ENCODE results near the gene C11orf86. TPM values are rescaled to one million over a fixed set of nuclear protein-coding genes. Genes with fewer than 3 reads are reported as not detected.

C11orf86 gene, protein sequence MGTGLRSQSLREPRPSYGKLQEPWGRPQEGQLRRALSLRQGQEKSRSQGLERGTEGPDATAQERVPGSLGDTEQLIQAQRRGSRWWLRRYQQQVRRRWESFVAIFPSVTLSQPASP
- not detected for total RNA-seq (ENCODE audit: unreplicated experiment)
- long read RNA-seq, result 0 reads

DNA sequence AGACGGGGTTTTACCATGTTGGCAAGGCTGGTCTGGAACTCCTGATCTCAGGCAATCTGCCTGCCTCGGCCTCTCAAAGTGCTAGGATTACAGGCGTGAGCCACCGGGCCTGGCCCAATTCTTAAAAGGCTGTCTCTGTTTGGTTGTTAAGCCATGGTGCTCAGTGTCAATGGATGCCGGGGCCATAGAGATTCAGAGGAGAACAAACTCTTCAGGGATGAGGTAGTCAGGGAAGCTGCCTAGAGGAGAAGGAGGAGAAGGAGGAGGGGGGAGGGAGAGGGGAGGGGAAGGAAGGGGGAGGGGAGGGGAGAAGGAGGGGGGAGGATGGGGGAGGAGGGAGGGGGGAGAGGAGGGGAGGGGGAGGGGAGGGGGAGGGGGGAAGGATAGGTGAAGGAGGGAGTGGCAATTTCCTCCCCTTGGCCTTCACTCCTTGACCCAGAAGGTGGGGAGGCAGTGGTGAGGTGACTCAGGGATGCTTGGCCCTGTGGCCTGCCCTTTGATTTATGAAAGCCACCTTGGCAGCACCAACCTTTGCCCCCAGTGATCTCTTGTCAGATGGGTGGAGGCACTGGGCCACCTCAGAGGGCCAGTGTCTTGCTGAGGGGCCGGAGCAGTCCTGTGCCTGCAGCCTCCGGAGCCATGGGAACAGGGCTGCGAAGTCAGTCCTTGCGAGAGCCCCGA lies at the start of gene C11orf86:
C11orf86 (plus strand) TSS at position 581 of the 681 bp plus-strand sequence; CDS start at position 640, 59 bp downstream.
- Mint-ChIP-seq H3K27ac (ENCODE audit: unreplicated experiment) (no peak within 1 kb of the TSS), H3K4me3 (ENCODE audit: unreplicated experiment) (no peak within 1 kb of the TSS), H3K27me3 (ENCODE audit: unreplicated experiment) (peaks cover 4% of the 10 kb centered on the region), H3K9me3 (ENCODE audit: unreplicated experiment) (peaks cover 2% of the 10 kb centered on the region), H3K36me3 (ENCODE audit: unreplicated experiment) (peaks cover 5% of the 10 kb centered on the region), H3K4me1 (ENCODE audit: low read depth, unreplicated experiment) (peaks cover 6% of the 10 kb centered on the region)
- TF ChIP-seq, protein P1, sequence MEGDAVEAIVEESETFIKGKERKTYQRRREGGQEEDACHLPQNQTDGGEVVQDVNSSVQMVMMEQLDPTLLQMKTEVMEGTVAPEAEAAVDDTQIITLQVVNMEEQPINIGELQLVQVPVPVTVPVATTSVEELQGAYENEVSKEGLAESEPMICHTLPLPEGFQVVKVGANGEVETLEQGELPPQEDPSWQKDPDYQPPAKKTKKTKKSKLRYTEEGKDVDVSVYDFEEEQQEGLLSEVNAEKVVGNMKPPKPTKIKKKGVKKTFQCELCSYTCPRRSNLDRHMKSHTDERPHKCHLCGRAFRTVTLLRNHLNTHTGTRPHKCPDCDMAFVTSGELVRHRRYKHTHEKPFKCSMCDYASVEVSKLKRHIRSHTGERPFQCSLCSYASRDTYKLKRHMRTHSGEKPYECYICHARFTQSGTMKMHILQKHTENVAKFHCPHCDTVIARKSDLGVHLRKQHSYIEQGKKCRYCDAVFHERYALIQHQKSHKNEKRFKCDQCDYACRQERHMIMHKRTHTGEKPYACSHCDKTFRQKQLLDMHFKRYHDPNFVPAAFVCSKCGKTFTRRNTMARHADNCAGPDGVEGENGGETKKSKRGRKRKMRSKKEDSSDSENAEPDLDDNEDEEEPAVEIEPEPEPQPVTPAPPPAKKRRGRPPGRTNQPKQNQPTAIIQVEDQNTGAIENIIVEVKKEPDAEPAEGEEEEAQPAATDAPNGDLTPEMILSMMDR (IDR thresholded peaks at IDR 0.05; ENCODE audit: partially characterized antibody, unreplicated experiment), result no peak
- DNase-seq, result no peak

DNA sequence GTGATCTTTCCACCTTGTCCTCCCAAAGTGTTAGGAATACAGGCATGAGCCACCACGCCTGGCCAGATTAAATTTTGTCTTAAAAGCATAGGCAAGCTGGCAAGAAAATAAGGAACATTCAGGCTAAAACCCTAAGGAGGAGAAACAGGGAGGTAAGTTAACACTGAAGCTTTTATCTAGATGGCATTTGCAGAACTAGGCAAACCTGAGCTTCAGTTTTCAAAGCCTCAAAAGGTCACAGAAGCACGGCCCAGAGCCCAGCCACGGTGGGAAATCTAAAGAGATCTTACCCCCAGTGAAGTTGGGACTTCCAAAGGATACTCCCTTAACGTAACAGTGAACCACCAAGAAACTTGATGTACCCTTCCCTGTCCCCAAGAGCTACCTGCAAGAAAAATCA lies 45.4 kb upstream of the C11orf86 start:
- TF ChIP-seq, protein P1 (IDR thresholded peaks at IDR 0.05; ENCODE audit: partially characterized antibody, unreplicated experiment), result no peak
- DNase-seq, result no peak
- peaks cover 2% of the 10 kb centered on the region for H3K27me3 Mint-ChIP-seq (ENCODE audit: unreplicated experiment)
- no peaks in the 10 kb centered on the region for H3K9me3 Mint-ChIP-seq (ENCODE audit: unreplicated experiment)
- H3K4me1 Mint-ChIP-seq (ENCODE audit: low read depth, unreplicated experiment), result peaks cover 7% of the 10 kb centered on the region
- H3K36me3 Mint-ChIP-seq (ENCODE audit: unreplicated experiment), result peaks cover 3% of the 10 kb centered on the region
- no peak overlapping the region for H3K4me3 Mint-ChIP-seq (ENCODE audit: unreplicated experiment)
- H3K27ac Mint-ChIP-seq (ENCODE audit: unreplicated experiment), result no peak overlapping the region

DNA sequence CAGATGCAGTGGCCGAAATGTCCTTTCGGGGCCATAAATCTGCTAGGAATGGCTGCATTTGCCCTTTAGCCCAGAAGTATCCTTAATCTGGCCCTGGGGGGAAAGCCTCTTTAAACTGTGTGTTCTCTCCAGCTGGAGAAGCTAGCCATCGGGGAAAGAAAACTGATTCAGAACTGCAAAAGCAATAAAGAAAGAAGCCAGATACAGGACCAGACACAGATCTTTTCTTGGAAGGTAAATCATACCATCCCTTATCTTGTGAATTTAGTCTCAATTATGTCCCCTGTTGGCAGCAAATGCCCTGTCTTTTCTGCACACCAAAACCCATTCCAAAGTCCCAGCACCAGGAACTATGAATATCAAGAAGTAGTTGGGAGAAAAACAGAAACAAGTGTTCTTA lies 42.6 kb upstream of the C11orf86 start:
- TF ChIP-seq, protein P1 (IDR thresholded peaks at IDR 0.05; ENCODE audit: partially characterized antibody, unreplicated experiment), result no peak
- peaks cover 4% of the 10 kb centered on the region for H3K9me3 Mint-ChIP-seq (ENCODE audit: unreplicated experiment)
- H3K4me1 Mint-ChIP-seq (ENCODE audit: low read depth, unreplicated experiment), result peaks cover 7% of the 10 kb centered on the region
- H3K36me3 Mint-ChIP-seq (ENCODE audit: unreplicated experiment), result peaks cover 4% of the 10 kb centered on the region
- H3K27me3 Mint-ChIP-seq (ENCODE audit: unreplicated experiment), result peaks cover 2% of the 10 kb centered on the region
- no peak overlapping the region for H3K4me3 Mint-ChIP-seq (ENCODE audit: unreplicated experiment)
- no peak for DNase-seq
- H3K27ac Mint-ChIP-seq (ENCODE audit: unreplicated experiment), result no peak overlapping the region

DNA sequence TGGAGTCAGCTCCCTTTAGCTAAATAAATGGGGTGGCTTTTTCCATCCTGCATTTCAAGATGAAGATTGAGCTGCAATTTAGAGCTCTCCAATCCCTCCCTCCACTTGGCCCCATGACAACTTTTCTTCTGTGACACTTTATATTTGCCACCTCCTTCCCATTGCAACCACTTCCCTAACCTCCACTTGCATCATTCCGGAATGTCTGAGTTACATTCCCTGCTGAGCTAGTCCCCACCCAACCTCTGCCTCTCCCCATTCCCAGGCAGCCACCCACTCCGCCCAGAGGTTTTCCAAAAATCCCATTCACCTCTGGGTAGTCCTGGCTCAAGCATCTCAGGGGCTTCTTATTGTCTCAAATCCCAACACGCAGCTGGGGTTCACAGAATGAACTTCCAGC lies 41.6 kb upstream of the C11orf86 start:
- H3K9me3 Mint-ChIP-seq (ENCODE audit: unreplicated experiment), result peaks cover 8% of the 10 kb centered on the region
- H3K27ac Mint-ChIP-seq (ENCODE audit: unreplicated experiment), result no peak overlapping the region

More for the DNA sequence above, 41.6 kb upstream of the C11orf86 start:
- H3K4me3 Mint-ChIP-seq (ENCODE audit: unreplicated experiment), result no peak overlapping the region
- peaks cover 2% of the 10 kb centered on the region for H3K27me3 Mint-ChIP-seq (ENCODE audit: unreplicated experiment)
- peaks cover 12% of the 10 kb centered on the region for H3K36me3 Mint-ChIP-seq (ENCODE audit: unreplicated experiment)
- peaks cover 7% of the 10 kb centered on the region for H3K4me1 Mint-ChIP-seq (ENCODE audit: low read depth, unreplicated experiment)
- TF ChIP-seq, protein P1 (IDR thresholded peaks at IDR 0.05; ENCODE audit: partially characterized antibody, unreplicated experiment), result no peak
- no peak for DNase-seq
